HCT116 (cell line): Measurements from ENCODE around the gene SLC9A9.
"Not testable (repeated sequence)": the region's sequence is repeated elsewhere in the genome, so short reads cannot be mapped to it uniquely, and the experiment has no call there.

ENCODE experiments used
- EZH2 ChIP-seq: fragments of 200-600 bp; sonication (generic); IDR thresholded peaks from 2 replicates; pipeline ENCODE4 v1.6.1; 2017; ENCODE audit warnings: antibody characterized with exemption, mixed run types
- EZH2phosphoT487 ChIP-seq: fragments of 200-600 bp; IDR thresholded peaks from 2 replicates; pipeline ENCODE4 v1.6.1; 2018; ENCODE audit warnings: antibody characterized with exemption, borderline replicate concordance
- POLR2AphosphoS5 ChIP-seq: IDR thresholded peaks from 2 replicates; pipeline ENCODE4 v1.6.1; 2011; ENCODE audit warnings: mild to moderate bottlenecking, low read depth, low read length, moderate library complexity
- REST ChIP-seq: IDR thresholded peaks from 2 replicates; pipeline ENCODE4 v1.6.1; 2012; ENCODE audit warnings: low read depth
- SIN3A ChIP-seq: IDR thresholded peaks from 2 replicates; pipeline ENCODE4 v1.6.1; 2012; ENCODE audit warnings: low read depth
- SP1 ChIP-seq: IDR thresholded peaks from 2 replicates; pipeline ENCODE4 v1.6.1; 2012; ENCODE audit warnings: low read depth
- SRF ChIP-seq: IDR thresholded peaks from 2 replicates; pipeline ENCODE4 v1.6.1; 2012; ENCODE audit warnings: low read depth
- YY1 ChIP-seq: IDR thresholded peaks from 2 replicates; pipeline ENCODE4 v1.6.1; 2011; ENCODE audit warnings: low read length, low read depth, moderate library complexity, mild to moderate bottlenecking; ENCODE audit not compliant: insufficient replicate concordance; ENCODE audit errors: extremely low read depth
- ZFX ChIP-seq: fragments of 450-650 bp; IDR thresholded peaks from 2 replicates; pipeline ENCODE4 v1.6.1; 2017
- ZNF274 ChIP-seq: fragments of 200-500 bp; sonication (Bioruptor generic); IDR thresholded peaks from 2 replicates; pipeline ENCODE4 v1.6.1; 2014; ENCODE audit warnings: mild to moderate bottlenecking, low read depth, low read length, inconsistent platforms
- TF ChIP-seq, protein P1 (sequence below), 3 experiments: fragments of 200-600 bp in 1 of 3; sonication (generic) in 1 of 3; IDR thresholded peaks in 2 of 3; conservative IDR thresholded peaks in 1 of 3; 2 replicates each; pipeline ENCODE4 v1.5.1; 2012 to 2017; ENCODE audit warnings: low read depth in 2 of 3, low read length in 2 of 3, antibody characterized with exemption in 1 of 3, borderline replicate concordance in 1 of 3, control low read depth in 1 of 3, mild to moderate bottlenecking in 1 of 3, mixed read lengths in 1 of 3, mixed run types in 1 of 3, moderate library complexity in 1 of 3; ENCODE audit not compliant: insufficient read depth in 1 of 3
- TF ChIP-seq, protein P2 (sequence below): IDR thresholded peaks from 2 replicates; pipeline ENCODE4 v1.6.1; 2012

DNA sequence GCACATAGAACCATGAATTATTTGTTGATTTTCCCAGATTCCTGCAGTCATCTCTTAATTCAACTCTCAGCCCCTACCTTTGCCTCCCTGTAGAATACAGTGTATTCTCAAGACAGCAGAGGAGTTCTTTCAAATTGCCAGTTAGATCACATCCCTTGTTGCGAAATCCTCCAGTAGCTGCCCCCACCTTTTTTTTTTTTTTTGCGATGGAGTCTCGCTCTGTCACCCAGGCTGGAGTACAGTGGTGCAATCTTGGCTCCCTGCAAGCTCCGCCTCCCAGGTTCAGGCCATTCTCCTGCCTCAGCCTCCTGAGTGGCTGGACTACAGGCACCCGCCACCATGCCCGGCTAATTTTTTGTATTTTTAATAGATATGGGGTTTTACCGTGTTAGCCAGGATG is 417.0 kb downstream of the SLC9A9 start:
- TF ChIP-seq, protein P1, sequence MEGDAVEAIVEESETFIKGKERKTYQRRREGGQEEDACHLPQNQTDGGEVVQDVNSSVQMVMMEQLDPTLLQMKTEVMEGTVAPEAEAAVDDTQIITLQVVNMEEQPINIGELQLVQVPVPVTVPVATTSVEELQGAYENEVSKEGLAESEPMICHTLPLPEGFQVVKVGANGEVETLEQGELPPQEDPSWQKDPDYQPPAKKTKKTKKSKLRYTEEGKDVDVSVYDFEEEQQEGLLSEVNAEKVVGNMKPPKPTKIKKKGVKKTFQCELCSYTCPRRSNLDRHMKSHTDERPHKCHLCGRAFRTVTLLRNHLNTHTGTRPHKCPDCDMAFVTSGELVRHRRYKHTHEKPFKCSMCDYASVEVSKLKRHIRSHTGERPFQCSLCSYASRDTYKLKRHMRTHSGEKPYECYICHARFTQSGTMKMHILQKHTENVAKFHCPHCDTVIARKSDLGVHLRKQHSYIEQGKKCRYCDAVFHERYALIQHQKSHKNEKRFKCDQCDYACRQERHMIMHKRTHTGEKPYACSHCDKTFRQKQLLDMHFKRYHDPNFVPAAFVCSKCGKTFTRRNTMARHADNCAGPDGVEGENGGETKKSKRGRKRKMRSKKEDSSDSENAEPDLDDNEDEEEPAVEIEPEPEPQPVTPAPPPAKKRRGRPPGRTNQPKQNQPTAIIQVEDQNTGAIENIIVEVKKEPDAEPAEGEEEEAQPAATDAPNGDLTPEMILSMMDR (IDR thresholded peaks at IDR 0.05 in 2 of 3, conservative IDR thresholded peaks at IDR 0.05 in 1 of 3; ENCODE audit: borderline replicate concordance in 1 of 3, insufficient read depth in 1 of 3, low read depth in 2 of 3, low read length in 2 of 3) = not testable (repeated sequence)
- TF ChIP-seq SRF, EZH2, EZH2phosphoT487, SP1, REST, ZNF274, ZFX, POLR2AphosphoS5, SIN3A, YY1: not testable (repeated sequence)
- TF ChIP-seq, protein P2, sequence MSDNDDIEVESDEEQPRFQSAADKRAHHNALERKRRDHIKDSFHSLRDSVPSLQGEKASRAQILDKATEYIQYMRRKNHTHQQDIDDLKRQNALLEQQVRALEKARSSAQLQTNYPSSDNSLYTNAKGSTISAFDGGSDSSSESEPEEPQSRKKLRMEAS = not testable (repeated sequence)
